HepG2 (cell line): Measurements from ENCODE around the gene CDR2L. TPM values are rescaled to one million over a fixed set of nuclear protein-coding genes. Genes with fewer than 3 reads are reported as not detected.

Experiments
- ATAC-seq: fragments of 200-7000 bp; cut with Tn5 transposase; 3 replicates; pipeline ENCODE4 v1.9.1; 2020; ENCODE audit warnings: mild to moderate bottlenecking, moderate library complexity
- BruUV-seq: library from RNA; stranded (reverse); fragments of 400-500 nt; replicated peaks from 2 replicates; lab custom pipeline; 2021; lab: Mats Ljungman, UMichigan
- CTCF ChIA-PET: fragments of 300-600 bp; formaldehyde crosslinking; extraction: SDS; loops from one replicate; lab custom pipeline; 2021; ENCODE audit warnings: low total read pairs, inconsistent platforms, low intra/inter-chr PET ratio; lab: Yijun Ruan, JAX
- POLR2A ChIA-PET: fragments of 350-600 bp; sonication (Branson Sonifier 250); formaldehyde crosslinking; loops from one replicate; lab custom pipeline; 2020; ENCODE audit warnings: antibody characterized with exemption, inconsistent platforms; lab: Yijun Ruan, JAX
- DNase-seq: peaks from one replicate; pipeline ENCODE4 v3.0.0-alpha.2; 2015; ENCODE audit warnings: low spot score
- FAIRE-seq: peaks from 3 replicates; lab custom pipeline; 2011; peaks lifted over from hg19 to GRCh38; lab: Jason Lieb, UNC
- H2AFZ ChIP-seq: one replicate; pipeline ENCODE4 v1.6.1; 2011; ENCODE audit warnings: low read length, inconsistent platforms
- H3K27ac ChIP-seq: fragments of 300-600 bp; 3 replicates; pipeline ENCODE4 v1.8.0; 2011; ENCODE audit warnings: mixed run types, mild to moderate bottlenecking, mixed read lengths, low read length, inconsistent platforms; ENCODE audit not compliant: insufficient read depth; ENCODE audit errors: extremely low read length
- H3K27me3 ChIP-seq, 2 experiments: fragments of 200-600 bp in 1 of 2; 2 replicates in 1 of 2; 3 replicates in 1 of 2; pipeline versions ENCODE4 v1.6.0 to v1.8.0; 2011; ENCODE audit warnings: low read length in 2 of 2, mild to moderate bottlenecking in 2 of 2, moderate library complexity in 2 of 2, inconsistent platforms in 1 of 2; ENCODE audit not compliant: insufficient read depth in 2 of 2, control insufficient read depth in 1 of 2
- H3K36me3 ChIP-seq, 2 experiments: fragments of 200-600 bp in 1 of 2; replicated peaks in 1 of 2; 2 replicates in 1 of 2; 3 replicates in 1 of 2; pipeline versions ENCODE4 v1.5.1 to v1.8.0; 2011; ENCODE audit warnings: low read length in 2 of 2, inconsistent platforms in 1 of 2; ENCODE audit not compliant: insufficient read depth in 2 of 2, control insufficient read depth in 1 of 2
- H3K4me1 ChIP-seq: 2 replicates; pipeline ENCODE4 v1.5.1; 2012; ENCODE audit warnings: low read length, inconsistent platforms; ENCODE audit not compliant: insufficient read depth
- H3K4me2 ChIP-seq: 2 replicates; pipeline ENCODE4 v1.6.0; 2011; ENCODE audit warnings: low read depth, low read length, inconsistent platforms
- H3K4me3 ChIP-seq, 3 experiments: fragments of 200-600 bp in 1 of 3; sonication (generic), shearing (Covaris generic) in 1 of 3; replicated peaks in 1 of 3; 2 replicates each; pipeline ENCODE4 v1.5.1; 2011 to 2016; ENCODE audit warnings: low read length in 3 of 3, inconsistent platforms in 2 of 3, low read depth in 2 of 3, mild to moderate bottlenecking in 2 of 3, control low read depth in 1 of 3, mixed read lengths in 1 of 3; ENCODE audit not compliant: insufficient read depth in 1 of 3
- H3K79me2 ChIP-seq: one replicate; pipeline ENCODE4 v1.6.1; 2011; ENCODE audit warnings: low read length, inconsistent platforms; ENCODE audit not compliant: insufficient read depth
- H3K9ac ChIP-seq: 2 replicates; pipeline ENCODE4 v1.6.0; 2011; ENCODE audit warnings: mild to moderate bottlenecking, low read depth, low read length, inconsistent platforms; ENCODE audit not compliant: insufficient read depth
- H3K9me3 ChIP-seq: 2 replicates; pipeline ENCODE4 v1.5.1; 2012; ENCODE audit warnings: mild to moderate bottlenecking, low read length
- H4K20me1 ChIP-seq: 2 replicates; pipeline ENCODE4 v1.6.0; 2011; ENCODE audit warnings: inconsistent platforms, mild to moderate bottlenecking, low read length, moderate library complexity; ENCODE audit not compliant: insufficient read depth
- KAT8 ChIP-seq: IDR thresholded peaks from 2 replicates; pipeline ENCODE4 v1.6.1; 2016; ENCODE audit warnings: missing genetic modification reagents, missing compliant biosample characterization
- KDM1A ChIP-seq: IDR thresholded peaks from 2 replicates; pipeline ENCODE4 v1.6.1; 2016; ENCODE audit warnings: missing compliant biosample characterization
- KMT2B ChIP-seq: IDR thresholded peaks from 2 replicates; pipeline ENCODE4 v1.6.1; 2016; ENCODE audit warnings: missing genetic modification reagents, missing compliant biosample characterization
- MEIS1 ChIP-seq: sonication (generic); formaldehyde crosslinking; IDR thresholded peaks from 2 replicates; pipeline ENCODE4 v1.9.0; 2021; ENCODE audit warnings: mild to moderate bottlenecking, missing genetic modification reagents, moderate library complexity, borderline replicate concordance
- PLRG1 ChIP-seq: fragments of 450-650 bp; conservative IDR thresholded peaks from 2 replicates; pipeline ENCODE4 v1.6.1; 2016
- SIX4 ChIP-seq: sonication (generic); formaldehyde crosslinking; IDR thresholded peaks from 2 replicates; pipeline ENCODE4 v1.4.0; 2020; ENCODE audit warnings: missing genetic modification reagents
- U2AF2 ChIP-seq: fragments of 200-400 bp; formaldehyde crosslinking; IDR thresholded peaks from 2 replicates; pipeline ENCODE4 v1.6.1; 2017; ENCODE audit warnings: low read depth, mild to moderate bottlenecking, low read length
- ZBTB20 ChIP-seq: sonication (generic); formaldehyde crosslinking; IDR thresholded peaks from 2 replicates; pipeline ENCODE4 v1.8.1; 2023; ENCODE audit warnings: missing genetic modification reagents, low read depth, mild to moderate bottlenecking, borderline replicate concordance
- ZBTB3 ChIP-seq: sonication (generic); formaldehyde crosslinking; IDR thresholded peaks from 2 replicates; pipeline ENCODE4 v1.4.0; 2020; ENCODE audit warnings: low read depth, mild to moderate bottlenecking, moderate library complexity, missing genetic modification reagents, borderline replicate concordance
- ZNF577 ChIP-seq: sonication (generic); formaldehyde crosslinking; IDR thresholded peaks from 2 replicates; pipeline ENCODE4 v1.4.0; 2020; ENCODE audit warnings: mild to moderate bottlenecking, low read depth, missing genetic modification reagents, borderline replicate concordance
- ZNF883 ChIP-seq: sonication (generic); formaldehyde crosslinking; IDR thresholded peaks from 2 replicates; pipeline ENCODE4 v1.5.1; 2020; ENCODE audit warnings: mild to moderate bottlenecking, missing genetic modification reagents; ENCODE audit errors: not compliant biosample characterization
- WGBS: methylation state at CpG from one replicate; pipeline ENCODE4 v1.1.6; 2017; ENCODE audit warnings: low lambda C conversion rate; 5-methylcytosine and 5-hydroxymethylcytosine counted together
- in situ Hi-C: cut with HindIII; loops from 2 replicates; pipeline ENCODE4 v1.10.0; 2017; ENCODE audit warnings: low pct_unique_long_range_greater_than_20kb; ENCODE audit not compliant: extremely low pct_ligation_motif_present
- intact Hi-C: fragments of 100-400 bp; cut with micrococcal nuclease; formaldehyde crosslinking; loops from one replicate; pipeline ENCODE4 v1.10.0; 2022; ENCODE audit not compliant: unreplicated experiment
- polyA plus RNA-seq, 8 experiments: library from polyadenylated mRNA; depleted of rRNA in 3 of 8; stranded (reverse) in 7 of 8; unstranded in 1 of 8; fragments of >200 nt; fragmentation: Illumina TruSeq in 4 of 8; extraction: Trizol in 4 of 8; gene quantifications; 2 replicates each; pipeline versions ENCODE4 v1.2.1 to v1.2.3, GENCODE V29; 2011 to 2016; ENCODE audit warnings: low read depth in 4 of 8, missing spikeins in 1 of 8, mixed read lengths in 1 of 8; ENCODE audit not compliant: insufficient read depth in 1 of 8
- total RNA-seq, 5 experiments: library from RNA; depleted of rRNA; stranded (reverse); fragments of >200 nt; fragmentation: Illumina TruSeq; extraction: Trizol; gene quantifications; 2 replicates each; pipeline ENCODE4 v1.2.3, GENCODE V29; 2016; ENCODE audit warnings: low read depth in 1 of 5
- TF ChIP-seq, protein P1 (sequence below): sonication (generic); formaldehyde crosslinking; IDR thresholded peaks from 2 replicates; pipeline ENCODE4 v1.4.0; 2020; ENCODE audit warnings: mild to moderate bottlenecking, missing genetic modification reagents

CDR2L gene
- total and polyA plus RNA-seq, 2 of the 13 experiments (the other 11 are each of a cell fraction or from before 2014, with no cell fraction given), result 1.9 to 2.1 TPM

DNA sequence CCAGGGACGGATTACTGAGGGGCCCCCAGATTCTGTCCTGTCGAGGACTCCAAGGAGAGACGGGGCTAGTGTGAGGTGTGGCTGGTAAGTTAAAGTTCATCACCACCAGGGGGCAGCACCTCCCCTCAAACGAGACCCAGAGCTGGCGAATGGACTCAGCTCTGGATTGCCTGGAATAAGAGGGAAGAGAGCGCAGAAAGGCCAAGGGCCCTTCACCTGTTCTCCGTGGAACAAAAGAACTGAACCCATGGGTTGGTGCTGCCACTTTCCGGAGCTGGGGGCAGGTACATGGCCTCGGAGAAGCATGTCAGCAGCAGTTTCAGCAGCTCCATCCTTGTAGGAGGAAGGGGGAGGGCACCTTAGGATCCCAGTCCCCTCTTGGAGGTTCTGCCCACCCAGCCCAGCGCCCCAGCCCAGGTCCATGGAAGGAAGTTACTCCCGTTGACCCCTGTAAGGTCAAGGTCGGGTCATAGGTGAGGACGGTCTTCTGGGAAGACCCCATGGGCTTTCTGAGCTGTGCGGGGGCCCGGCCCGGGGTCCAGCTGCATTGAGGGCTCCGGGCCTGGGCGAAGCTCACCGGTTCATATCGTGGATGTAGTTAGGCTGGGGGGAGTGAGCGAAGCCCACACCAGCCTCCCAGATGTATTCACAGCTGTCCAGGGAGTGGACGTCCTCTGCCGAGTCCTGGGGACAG lies 25.6 kb upstream of the CDR2L start (continued):
- TF ChIP-seq, protein P1, sequence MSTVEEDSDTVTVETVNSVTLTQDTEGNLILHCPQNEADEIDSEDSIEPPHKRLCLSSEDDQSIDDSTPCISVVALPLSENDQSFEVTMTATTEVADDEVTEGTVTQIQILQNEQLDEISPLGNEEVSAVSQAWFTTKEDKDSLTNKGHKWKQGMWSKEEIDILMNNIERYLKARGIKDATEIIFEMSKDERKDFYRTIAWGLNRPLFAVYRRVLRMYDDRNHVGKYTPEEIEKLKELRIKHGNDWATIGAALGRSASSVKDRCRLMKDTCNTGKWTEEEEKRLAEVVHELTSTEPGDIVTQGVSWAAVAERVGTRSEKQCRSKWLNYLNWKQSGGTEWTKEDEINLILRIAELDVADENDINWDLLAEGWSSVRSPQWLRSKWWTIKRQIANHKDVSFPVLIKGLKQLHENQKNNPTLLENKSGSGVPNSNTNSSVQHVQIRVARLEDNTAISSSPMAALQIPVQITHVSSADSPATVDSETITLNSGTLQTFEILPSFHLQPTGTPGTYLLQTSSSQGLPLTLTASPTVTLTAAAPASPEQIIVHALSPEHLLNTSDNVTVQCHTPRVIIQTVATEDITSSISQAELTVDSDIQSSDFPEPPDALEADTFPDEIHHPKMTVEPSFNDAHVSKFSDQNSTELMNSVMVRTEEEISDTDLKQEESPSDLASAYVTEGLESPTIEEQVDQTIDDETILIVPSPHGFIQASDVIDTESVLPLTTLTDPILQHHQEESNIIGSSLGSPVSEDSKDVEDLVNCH (CRISPR knock-in tag), result no peak

DNA sequence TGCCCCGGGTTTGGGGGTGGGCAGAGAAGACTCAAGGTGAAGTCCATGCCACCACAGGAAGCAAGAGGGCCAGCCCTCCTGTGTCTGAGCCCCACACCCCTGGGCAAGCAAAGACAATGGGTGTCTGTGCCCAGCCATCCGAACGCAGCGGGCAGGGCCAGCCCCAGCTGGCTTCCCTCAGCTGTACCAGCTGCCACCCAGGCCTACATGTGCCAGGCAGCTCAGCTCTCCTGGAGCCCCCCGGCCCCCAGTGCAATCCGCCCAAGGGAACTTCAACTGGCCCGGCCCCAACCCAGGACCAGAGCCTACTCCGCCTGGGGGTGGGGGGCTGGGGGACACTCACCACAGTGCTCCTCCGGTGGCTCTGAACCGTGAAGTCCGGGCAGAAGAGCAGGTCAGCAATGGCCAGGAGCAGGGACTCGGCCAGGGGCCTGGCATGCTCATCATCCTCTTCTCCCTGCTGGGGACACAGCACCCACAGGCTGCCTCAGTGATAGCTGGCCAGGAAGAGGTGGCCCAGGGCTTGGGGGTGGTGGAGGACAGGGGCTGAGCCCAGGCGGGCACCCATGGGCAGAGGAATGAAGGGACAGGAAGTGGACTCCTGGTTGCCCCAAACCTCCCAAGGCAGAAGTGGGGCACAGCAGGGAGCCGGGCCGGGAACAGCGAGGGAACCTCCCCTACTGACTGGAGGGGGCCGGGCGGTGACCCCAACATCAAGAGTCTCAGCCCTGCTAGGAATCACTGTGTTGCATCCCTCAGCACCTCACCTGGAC lies 24.6 kb upstream of the CDR2L start:
- H3K9ac ChIP-seq, result no peak overlapping the region
- no peak overlapping the region for H3K4me3 ChIP-seq
- H3K27ac ChIP-seq, result no peak overlapping the region
- DNase-seq (no peak), ATAC-seq (no peak), FAIRE-seq (no peak)
- no peaks in the 10 kb centered on the region for H3K36me3 ChIP-seq
- H3K4me2 ChIP-seq, result no peak overlapping the region
- H3K4me1 ChIP-seq, result peaks cover 6% of the 10 kb centered on the region; the same call in 1 of the 2 replicates
- H3K9me3 ChIP-seq, result no peaks in the 10 kb centered on the region
- H4K20me1 ChIP-seq, result no peaks in the 10 kb centered on the region
- CTCF ChIA-PET, result interaction anchor here (2.6 kb wide), 1 partner anchor 44 kb away, joined by 44 read pairs; no protein-coding TSS in a partner anchor
- intact Hi-C loops (loop anchor here (5.0 kb wide), 1 partner anchor 171 kb away; no protein-coding TSS in a partner anchor), in situ Hi-C loops (loop anchor here (5.0 to 10.0 kb wide), 2 partner anchors 44 to 452 kb away; no protein-coding TSS in a partner anchor)
- H2AFZ ChIP-seq, result no peak overlapping the region
- H3K27me3 ChIP-seq, result no peaks in the 10 kb centered on the region; a peak in 2 of 5 replicates
- 67% methylated on average over 11 of the region's 18 CpGs for WGBS
- H3K79me2 ChIP-seq, result no peaks in the 10 kb centered on the region
- POLR2A ChIA-PET, result interaction anchor here (1.1 to 5.2 kb wide), 6 partner anchors 8 to 218 kb away, joined by 3 to 94 read pairs (median 12); partner anchors contain the start of genes FDXR, HID1, MRPL58 and SLC16A5
- BruUV-seq, result no TSS peak
- TF ChIP-seq KAT8 (CRISPR knock-in tag), result no peak
- TF ChIP-seq KDM1A, result no peak
- no peak for TF ChIP-seq SIX4 (CRISPR knock-in tag)
- TF ChIP-seq PLRG1, result no peak
- TF ChIP-seq ZNF577 (CRISPR knock-in tag), result no peak
- TF ChIP-seq U2AF2, result no peak
- TF ChIP-seq ZNF883, result no peak
- no peak for TF ChIP-seq KMT2B
- TF ChIP-seq ZBTB20 (CRISPR knock-in tag), result no peak
- no peak for TF ChIP-seq MEIS1
- no peak for TF ChIP-seq ZBTB3
